COLO829 (cell line): ENCODE results near the gene PMM1.
"Not testable (repeated sequence)": the region's sequence is repeated elsewhere in the genome, so short reads cannot be mapped to it uniquely, and the experiment has no call there.

Experiments used
- DNase-seq: peaks from one replicate; pipeline ENCODE4 v3.0.0; 2012; ENCODE audit warnings: low spot score

Gene PMM1

DNA sequence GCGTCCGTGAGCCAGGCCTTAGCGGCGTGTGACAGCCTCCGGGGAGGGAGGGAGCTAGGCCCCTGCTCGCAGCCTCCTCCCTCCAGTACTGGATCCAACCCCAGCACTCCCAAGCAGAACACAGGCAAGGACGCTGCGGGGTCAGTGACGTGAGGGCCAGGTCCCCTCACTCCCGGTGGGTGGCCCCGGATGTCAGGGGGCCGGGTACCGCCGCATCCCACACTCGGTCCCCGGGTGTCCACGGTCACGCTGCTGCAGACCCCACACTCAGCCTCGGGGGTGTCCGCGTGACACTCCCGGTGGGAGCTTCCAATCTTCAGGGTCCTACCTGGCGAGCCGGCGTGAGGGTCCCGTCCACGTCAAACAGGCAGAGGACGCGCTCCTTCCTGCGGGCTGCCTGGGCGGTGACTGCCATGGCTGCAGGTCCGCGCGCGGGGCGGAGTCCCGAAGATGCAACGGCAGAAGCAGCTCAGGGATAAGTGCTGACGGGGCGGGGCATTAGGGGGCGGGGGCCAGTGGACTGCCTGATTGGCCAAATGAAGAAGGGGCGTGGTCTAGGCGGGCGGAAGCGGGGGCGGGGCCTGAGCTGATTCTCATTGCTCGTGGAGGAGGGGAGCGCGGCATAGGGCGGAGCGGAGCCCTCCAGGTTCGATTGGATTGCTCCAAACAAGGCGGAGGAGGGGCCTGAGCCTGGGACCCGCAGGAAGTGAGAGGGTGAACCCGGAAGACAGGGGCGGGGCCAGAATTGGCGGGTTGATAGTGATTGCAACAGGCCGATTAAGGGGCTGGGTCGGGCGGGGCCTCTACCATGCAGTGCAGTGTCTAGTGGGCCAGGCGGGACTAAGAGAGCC lies at the start of gene PMM1:
Gene PMM1 (minus strand): TSS at position 450 of the 851 bp plus-strand sequence. CDS start 35 bp downstream, at position 415.
- DNase-seq: peak; percentile 100

DNA sequence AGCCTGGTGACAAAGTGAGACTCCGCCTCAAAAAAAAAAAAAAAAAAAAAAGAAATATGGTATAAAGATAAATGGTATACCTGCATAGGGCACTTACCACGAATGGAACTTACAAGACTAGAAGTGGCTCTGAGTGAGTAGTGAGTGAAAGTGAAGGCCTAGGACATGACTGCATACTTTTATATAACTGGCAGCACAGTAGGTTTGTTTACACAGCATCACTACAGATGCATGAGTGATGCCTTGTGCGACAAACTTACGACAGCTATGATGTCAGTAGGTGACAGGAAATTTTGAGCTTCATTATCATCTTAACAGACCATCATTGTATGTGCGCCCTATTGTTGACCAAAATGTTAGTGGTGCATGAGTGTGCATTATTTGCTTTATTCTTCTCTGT lies 49.1 kb upstream of the PMM1 start:
- DNase-seq: no peak

DNA sequence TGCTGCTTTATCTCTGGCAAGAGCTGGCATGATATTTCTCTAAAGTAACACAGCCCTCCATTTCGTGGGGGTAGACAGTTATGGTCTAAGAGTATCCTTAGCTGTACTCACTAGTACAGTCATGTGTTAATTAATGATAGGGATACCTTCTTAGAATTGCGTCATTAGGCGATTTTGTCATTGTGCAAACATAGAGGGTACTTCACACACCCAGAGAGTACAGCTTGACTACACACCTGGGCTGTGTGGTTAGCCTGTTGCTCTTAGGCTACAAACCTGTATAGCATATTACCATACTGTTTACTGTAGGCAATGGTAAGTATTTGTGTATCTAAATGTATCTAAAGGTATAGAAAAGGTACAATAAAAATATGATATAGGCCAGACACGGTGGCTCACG lies 48.5 kb upstream of the PMM1 start:
- DNase-seq: no peak

DNA sequence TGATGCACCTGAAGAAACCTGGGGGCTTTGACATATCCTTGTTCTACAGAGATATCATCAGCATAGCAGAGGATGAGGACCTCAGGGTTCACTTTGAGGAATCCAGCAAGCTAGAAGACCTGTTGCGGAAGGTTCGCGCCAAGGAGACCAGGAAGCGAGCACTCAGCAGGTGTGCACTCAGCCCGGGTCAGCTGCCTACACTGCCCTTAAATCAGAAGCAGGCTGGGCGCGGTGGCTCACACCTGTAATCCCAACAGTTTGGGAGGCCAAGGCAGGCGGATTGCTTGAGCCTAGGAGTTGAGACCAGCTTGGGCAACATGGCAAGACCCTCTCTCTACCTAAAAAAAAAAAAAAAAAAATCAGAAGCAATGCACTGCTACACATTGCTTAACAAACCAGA lies 48.0 kb upstream of the PMM1 start:
- DNase-seq: not testable (repeated sequence)

DNA sequence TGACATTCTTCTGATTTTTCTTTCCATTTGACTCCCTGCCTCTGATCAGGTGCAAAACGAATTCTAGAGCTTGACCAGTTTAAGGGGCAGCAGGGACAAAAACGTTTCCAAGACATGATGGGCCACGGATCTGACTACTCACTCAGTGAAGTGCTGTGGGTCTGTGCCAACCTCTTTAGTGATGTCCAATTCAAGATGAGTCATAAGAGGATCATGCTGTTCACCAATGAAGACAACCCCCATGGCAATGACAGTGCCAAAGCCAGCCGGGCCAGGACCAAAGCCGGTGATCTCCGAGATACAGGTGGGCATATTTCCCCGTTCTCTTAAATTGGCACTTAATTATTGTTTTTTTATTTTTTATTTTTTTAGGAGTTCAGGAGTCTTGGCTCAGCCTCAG lies 46.8 kb upstream of the PMM1 start:
- no peak for DNase-seq

DNA sequence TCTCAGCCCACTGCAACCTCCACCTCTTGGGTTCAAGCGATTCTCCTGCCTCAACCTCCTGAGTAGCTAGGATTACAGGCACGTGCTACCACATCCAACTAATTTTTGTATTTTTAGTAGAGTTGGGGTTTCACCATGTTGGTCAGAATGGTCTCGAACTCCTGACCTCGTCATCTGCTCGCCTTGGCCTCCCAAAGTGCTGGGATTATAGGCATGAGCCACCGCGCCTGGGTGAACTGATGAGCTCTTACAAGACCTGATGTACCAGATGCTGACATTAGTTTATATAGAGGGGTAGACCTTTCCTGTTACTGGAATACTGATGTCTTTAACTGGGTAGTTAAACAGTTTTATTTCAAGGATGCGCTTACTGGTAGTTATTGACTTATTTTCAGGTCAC lies 45.0 kb upstream of the PMM1 start:
- DNase-seq: not testable (repeated sequence)

DNA sequence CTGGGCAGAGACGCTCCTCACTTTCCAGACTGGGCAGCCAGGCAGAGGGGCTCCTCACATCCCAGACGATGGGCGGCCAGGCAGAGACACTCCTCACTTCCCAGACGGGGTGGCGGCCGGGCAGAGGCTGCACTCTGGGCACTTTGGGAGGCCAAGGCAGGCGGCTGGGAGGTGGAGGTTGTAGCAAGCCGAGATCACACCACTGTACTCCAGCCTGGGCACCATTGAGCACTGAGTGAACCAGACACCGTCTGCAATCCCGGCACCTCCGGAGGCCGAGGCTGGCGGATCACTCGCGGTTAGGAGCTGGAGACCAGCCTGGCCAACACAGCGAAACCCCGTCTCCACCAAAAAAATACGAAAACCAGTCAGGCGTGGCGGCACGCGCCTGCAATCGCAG lies 42.0 kb upstream of the PMM1 start:
- not testable (repeated sequence) for DNase-seq

DNA sequence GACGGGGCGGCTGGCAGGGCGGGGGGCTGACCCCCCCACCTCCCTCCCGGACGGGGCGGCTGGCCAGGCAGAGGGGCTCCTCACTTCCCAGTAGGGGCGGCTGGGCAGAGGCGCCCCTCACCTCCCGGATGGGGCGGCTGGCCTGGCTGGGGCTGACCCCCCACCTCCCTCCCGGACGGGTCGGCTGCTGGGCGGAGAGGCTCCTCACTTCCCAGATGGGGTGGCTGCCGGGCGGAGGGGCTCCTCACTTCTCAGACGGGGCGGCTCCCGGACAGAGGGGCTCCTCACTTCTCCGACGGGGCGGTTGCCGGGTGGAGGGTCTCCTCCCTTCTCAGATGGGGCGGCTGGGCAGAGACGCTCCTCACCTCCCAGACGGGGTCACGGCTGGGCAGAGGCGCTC lies 41.5 kb upstream of the PMM1 start:
- DNase-seq: not testable (repeated sequence)

DNA sequence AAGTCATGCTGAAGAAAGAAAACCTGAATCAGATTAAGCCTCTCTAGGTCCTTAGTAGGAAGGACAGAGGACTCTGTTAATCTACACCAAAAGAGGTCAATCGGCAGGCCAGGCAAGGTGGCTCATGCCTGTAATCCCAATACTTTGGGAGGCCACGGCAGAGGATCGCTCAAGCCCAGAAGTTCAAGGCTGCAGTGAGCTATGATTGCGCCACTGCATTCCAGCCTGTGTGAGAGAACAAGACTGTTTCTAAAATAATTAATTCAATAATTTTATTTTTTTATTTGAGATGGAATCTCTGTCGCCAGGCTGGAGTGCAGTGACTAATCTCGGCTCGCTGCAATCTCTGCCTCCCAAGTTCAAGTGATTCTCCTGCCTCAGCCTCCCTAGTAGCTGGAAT lies 35.9 kb upstream of the PMM1 start:
- DNase-seq: no peak

DNA sequence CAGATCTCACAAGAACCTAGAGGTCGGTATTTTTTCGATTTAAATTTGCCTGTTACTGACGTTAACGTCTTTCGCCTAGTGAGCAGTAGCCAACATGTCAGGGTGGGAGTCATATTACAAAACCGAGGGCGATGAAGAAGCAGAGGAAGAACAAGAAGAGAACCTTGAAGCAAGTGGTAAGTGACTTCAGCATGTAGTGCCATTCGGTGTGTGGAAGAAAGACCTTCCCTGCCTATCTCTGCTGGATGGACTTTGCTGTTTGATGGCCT lies 32.2 kb upstream of the PMM1 start:
- DNase-seq: no peak

DNA sequence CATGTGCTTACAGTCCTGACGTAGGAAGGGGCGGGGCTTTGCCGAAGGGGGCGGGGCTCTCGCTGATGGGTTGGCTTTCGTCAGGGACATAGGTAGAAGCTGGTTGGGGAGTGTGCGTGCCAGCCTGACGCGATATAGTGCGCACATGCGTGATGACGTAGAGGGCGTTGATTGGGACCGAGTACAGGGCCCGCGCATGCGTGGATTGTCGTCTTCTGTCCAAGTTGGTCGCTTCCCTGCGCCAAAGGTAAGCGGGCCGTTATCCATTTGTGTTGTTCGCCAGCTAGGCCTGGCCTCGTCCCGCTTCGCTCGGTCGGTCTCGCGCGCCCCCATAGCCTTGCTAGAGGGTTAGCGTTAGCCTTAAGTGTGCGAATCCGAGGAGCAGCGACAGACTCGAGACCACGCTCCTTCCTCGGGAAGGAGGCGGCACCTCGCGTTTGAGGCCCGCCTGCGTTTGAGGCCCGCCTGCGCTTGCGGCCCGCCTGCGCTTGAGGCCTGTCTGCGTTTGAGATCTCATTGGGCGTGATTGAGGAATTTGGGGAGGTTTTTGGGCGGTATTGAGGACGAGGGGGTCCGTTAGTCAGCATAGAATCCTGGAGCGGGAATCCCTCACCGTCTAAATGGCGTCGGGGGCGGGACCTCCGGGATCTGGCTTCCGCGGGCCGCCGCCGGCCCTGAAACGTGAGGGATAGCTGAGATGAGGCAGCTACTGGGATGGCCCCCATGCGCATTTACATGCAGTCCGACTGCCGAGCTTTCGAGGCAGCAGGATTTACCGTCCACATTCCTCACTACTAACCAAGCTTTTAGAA lies 31.7 kb upstream of the PMM1 start, which contains the start of gene XRCC6:
Gene XRCC6 (plus strand): TSS at position 197 of the 812 bp plus-strand sequence. CDS start 710 bp downstream, outside the sequence.
- DNase-seq: peak; percentile 100

DNA sequence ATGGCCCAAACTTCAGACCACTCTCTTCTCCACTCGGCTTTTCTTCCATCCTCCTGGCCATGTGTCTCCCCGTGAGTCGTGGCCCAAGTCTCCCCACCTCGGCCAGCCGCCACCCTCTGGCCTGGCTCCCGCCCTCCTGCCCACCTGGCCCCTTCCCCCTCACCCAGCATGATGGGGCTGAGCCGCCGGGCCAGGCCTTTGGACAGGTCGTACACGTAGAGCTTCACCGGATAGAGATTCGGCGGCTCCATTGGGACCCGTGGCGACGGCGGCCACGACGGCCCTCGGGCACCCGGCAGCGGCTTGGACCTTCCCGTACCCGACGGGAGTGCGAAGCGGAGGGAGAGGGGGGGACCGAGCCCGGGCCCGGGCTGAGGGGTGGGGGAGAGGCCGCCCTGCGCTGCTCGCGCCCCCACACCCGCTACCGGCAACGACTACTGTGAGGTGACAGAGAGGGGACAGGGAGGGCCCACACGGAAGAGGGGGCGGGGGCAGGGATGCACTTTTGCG lies 31.0 kb upstream of the PMM1 start, which contains the start of gene DESI1:
Gene DESI1 (minus strand): TSS at position 455 of the 510 bp plus-strand sequence. CDS start 204 bp downstream, at position 251.
- DNase-seq: peak; percentile 12

DNA sequence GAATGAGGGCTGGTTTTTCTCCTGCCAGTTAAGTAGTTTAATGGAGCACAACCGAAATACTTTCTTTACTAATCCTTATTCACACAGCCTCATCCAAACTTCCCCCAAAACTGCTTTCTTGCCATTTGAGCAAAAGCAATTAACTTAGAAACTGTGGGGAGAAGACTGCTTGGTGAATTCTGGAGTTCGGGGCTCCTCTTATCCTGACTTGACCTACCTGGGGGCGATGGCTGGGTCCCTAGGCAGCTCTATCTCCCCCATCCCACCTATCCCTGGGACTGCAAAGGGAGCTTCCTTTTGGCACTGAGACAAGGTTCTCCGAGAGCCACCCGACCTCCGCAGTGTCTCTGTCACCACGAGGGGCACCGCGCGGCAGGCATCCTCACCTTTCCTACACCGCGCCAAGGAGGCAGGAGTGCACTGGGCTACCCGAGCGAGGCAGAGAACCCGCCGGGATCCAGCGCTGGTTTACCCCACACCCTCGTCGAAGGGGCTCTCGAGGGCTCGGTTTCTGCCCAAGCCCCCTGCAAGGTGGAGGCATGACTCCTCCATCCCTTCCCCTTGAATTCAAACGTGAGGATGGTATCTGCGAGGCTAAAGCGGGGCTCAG lies 30.4 kb upstream of the PMM1 start:
- DNase-seq: peak; percentile 9

DNA sequence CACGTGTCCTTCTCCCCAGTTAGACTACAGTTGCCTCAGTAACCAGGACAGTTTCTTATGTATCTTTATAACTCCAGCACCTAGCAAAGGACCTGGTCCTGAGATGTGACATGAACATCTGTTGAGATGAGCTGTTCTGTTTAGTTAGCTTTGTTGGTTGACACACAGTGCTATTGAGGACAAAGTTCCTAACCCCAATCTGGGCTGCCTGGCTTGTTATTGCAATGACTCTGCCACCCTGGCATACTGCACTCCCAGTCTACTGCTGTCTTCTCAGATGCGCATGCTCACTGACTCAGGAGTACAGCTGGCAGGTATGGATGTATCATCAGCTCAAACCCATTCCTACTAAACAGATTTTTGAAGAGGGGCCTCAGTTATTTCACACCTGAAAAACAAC lies 23.8 kb upstream of the PMM1 start:
- no peak for DNase-seq

DNA sequence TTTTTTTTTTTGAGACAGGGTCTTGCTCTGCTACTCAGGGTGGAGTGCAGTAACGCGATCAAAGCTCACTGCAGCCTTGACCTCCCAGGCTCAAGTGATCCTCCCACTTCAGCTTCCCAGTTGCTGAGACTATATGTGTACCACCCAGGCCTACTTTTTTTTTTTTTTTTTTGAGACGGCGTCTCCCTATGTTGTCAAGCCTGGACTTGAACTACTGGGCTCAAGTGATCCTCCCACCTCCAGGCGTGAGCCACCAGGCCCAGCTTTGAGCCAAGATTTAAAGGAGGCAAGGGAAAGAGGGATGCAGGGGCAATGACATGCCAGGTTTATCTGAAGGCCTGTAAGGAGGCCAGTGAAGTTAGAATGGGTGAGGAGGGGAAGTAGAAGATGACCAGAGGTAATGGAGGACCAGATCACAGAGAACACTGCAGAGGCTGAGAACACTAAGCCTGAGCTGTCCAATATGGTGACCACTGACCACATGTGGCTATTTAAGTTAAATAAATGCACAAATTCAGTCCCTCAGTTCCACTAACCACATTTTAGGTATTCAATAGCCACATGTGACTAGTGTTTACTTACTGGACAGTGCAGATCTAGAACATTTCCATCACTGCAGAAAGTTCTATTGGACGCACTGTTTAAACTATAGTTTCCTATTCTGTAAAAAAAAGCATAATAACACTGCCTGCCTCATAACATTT lies 23.1 kb upstream of the PMM1 start:
- DNase-seq: no peak

DNA sequence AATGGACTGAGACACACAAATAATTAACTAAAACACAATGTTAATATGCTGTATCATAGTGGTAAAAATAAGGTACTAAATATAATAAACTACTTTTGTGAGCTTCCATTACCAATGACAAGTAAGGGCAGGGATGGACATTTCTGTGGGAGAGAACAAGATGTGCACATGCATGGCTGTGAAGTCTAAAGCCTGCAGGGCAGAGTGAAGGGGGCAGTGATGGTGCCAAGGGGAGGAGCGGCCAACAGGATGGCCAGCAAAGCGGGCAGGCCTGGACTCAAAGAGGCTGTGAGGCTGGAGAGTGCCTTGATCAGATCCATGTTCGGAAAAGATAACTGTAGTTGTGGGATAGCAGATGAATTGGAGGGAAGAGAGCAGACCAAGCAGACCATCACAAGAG lies 18.7 kb upstream of the PMM1 start:
- DNase-seq: no peak

DNA sequence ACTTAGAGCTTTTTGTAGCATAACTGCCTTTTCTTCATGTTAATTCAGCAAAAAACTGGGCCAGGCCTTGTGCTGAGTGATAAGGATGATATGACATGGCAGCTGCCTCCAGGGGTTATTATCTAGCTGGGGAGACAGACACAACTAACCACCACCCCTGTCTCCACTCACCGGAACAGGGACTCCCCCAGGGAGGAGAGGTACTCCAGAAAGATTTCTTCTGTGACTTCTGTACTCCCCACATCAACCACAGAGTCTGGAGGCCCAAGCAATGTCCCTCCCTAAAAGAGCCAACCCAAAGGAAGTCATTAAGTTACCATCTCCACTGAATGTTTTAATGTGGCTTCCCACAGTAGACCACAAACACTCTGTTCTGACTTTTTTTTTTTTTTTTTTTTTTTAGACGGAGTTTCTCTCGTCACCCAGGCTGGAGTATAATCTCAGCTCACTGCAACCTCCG lies 14.3 kb upstream of the PMM1 start:
- no peak for DNase-seq

DNA sequence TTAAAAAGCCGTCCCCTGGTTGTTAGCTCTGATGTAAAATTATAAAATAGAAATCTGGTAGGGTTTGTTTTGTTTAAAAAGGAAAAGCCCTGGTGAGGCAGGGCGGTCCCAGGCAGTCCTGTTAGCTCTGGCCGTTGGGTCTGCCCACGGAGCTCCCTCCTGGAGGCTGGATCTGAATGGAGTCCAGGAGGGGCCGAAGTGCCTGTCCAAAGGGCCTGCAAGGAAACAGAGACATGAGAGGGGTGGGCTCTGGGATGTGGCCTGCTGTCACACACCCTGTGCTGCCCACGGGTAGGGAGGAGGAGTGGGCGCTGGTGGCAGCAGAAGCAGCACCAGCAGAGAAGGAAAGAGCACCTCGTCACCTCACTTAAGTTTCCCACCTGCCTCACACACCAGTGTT lies 11.3 kb upstream of the PMM1 start:
- no peak for DNase-seq

DNA sequence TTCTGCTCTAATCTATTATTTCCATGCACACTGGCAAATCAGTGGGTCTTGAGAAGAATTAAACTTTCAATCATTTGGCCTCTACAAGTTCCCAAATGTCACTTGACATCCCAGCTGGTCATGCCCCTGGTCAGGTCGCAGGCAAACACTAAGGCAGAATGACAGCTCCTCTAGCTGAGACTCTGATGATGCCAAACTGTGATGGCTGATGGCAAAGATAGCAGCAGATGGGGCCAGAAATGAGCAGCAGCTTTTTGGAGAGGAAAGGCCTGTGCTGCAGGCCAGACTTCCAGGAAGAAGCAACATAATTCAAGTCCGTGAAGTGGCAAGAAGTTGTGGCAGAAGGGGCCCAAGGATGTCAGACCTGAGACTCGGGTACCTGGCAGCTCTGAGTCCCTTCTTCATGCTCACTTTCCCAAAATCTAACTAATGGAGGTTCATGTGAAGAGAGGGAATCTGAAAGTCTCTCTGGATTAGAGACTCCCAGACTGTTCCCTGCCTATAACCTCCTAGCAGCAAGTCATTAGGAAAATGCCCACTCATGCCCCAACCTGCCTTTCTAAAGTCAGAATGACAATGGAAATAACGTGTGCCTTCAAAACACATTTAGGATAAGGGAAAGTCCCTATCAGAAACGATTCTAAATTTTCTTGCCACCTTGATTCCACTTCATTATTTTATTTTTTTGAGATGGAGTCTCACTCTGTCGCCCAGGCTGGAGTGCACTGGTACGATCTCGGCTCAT lies 9.4 kb upstream of the PMM1 start:
- DNase-seq: no peak

DNA sequence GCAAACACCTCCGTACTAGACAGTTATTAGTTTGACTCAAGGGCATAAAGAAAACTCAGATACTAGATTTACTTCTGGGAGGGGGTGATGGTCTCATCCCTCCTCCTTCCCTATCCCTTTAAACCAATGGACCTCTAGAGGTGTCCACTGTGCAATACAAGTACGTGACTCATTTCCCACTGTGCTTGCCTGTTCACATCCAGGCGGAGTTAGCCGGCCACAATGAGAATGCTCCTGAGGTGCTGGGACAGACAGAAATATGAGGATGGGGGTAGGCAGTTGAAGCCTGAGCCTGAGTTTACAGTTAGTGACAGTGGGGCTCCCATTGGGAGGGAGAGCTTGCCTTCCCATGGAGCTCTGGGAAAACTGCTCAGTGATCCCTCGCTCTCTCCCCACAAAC lies 8.4 kb upstream of the PMM1 start:
- DNase-seq: no peak

DNA sequence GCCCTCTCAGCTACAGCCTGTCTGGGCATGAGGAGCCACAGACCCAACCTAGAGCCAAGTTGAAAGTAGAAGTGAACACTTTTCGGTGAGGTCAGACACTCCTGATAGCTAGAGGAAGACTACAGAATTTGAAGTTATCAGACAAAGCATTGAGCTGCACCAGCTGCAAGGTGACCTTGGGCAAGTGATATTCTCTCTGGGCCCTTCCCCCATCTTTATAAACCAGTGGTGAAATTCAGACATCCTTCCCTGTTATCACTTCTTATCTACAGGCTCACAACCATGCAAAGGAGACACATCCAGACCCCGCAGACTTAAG lies 8.0 kb upstream of the PMM1 start:
- no peak for DNase-seq
